Measurements from ENCODE around the gene IZUMO2. TPM values are rescaled to one million over a fixed set of nuclear protein-coding genes. Genes with fewer than 3 reads are reported as not detected.

The IZUMO2 gene
- total and polyA plus RNA-seq, 9 of the 15 experiments (the other 6 are each of a cell fraction or from before 2014, with no cell fraction given): not detected

GRCh38 chr19:50191216-50191615 is 28.1 kb upstream of the IZUMO2 start:
- Histone ChIP-seq H3K4me2 (ENCODE audit: insufficient read depth, low read length) (no peak overlapping the region), H3K4me3 (no peak overlapping the region), H4K20me1 (replicated peaks; ENCODE audit: control insufficient read depth, insufficient read depth, low read length) (no peaks in the 10 kb centered on the region; the same call in 1 of the 2 replicates), H3K9me3 (replicated peaks; ENCODE audit: control insufficient read depth, insufficient read depth, low read depth, low read length) (no peaks in the 10 kb centered on the region), H3K27ac (ENCODE audit: extremely low read depth, low read depth, low read length) (no peak overlapping the region), H2AFZ (ENCODE audit: low read depth, low read length) (no peak overlapping the region), H3K36me3 (ENCODE audit: control insufficient read depth, insufficient read depth, low read length) (no peaks in the 10 kb centered on the region), H3K9me1 (ENCODE audit: control insufficient read depth, insufficient read depth, low read length) (no peaks in the 10 kb centered on the region), H3K9ac (ENCODE audit: insufficient read depth in 1 of 2, low read depth in 2 of 2, low read length in 2 of 2) (no peak overlapping the region), H3K4me1 (replicated peaks in 1 of 2; ENCODE audit: control insufficient read depth in 2 of 2, insufficient read depth in 2 of 2, low read length in 2 of 2) (no peaks in the 10 kb centered on the region; a peak in 1 of 5 replicates), H3K79me2 (ENCODE audit: control insufficient read depth, insufficient read depth, low read length) (no peaks in the 10 kb centered on the region), H3K27me3 (ENCODE audit: control insufficient read depth in 2 of 2, insufficient read depth in 2 of 2, low read length in 2 of 2) (peaks cover 11 to 44% of the 10 kb centered on the region in 2 experiments; a peak in 4 of 5 replicates)
- in situ Hi-C loops (cut with MboI): no loop called here
- BruUV-seq (replicated peaks): no TSS peak
- TF ChIP-seq TRIM25 (IDR thresholded peaks at IDR 0.05; ENCODE audit: borderline replicate concordance): no peak
- no peak for TF ChIP-seq E2F6 (IDR thresholded peaks at IDR 0.05; ENCODE audit: borderline replicate concordance in 1 of 2, extremely low read depth in 1 of 2, insufficient read depth in 1 of 2, insufficient read length in 1 of 2, low read depth in 1 of 2, low read length in 1 of 2, poor library complexity in 1 of 2, severe bottlenecking in 1 of 2)
- no peak for TF ChIP-seq RUNX1 (IDR thresholded peaks at IDR 0.05; ENCODE audit: low read depth)
- no peak for TF ChIP-seq FOXK1 (CRISPR knock-in tag; IDR thresholded peaks at IDR 0.05; ENCODE audit: borderline replicate concordance)
- TF ChIP-seq ZNF436 (CRISPR knock-in tag; IDR thresholded peaks at IDR 0.05): no peak
- no peak for TF ChIP-seq ZNF12 (CRISPR knock-in tag; IDR thresholded peaks at IDR 0.05)
- TF ChIP-seq TCF3 (CRISPR knock-in tag; IDR thresholded peaks at IDR 0.05): no peak
- no peak for TF ChIP-seq L3MBTL2 (IDR thresholded peaks at IDR 0.05)
- TF ChIP-seq ZBTB2 (IDR thresholded peaks at IDR 0.05): no peak
- TF ChIP-seq THAP12 (CRISPR knock-in tag; IDR thresholded peaks at IDR 0.05): no peak
- TF ChIP-seq MAFF (IDR thresholded peaks at IDR 0.05; ENCODE audit: low read length): no peak
- no peak for TF ChIP-seq PTBP1 (IDR thresholded peaks at IDR 0.05; ENCODE audit: low read depth, low read length)
- no peak for TF ChIP-seq SNAPC5 (CRISPR knock-in tag; IDR thresholded peaks at IDR 0.05)
- no peak for TF ChIP-seq ZNF134 (CRISPR knock-in tag; conservative IDR thresholded peaks at IDR 0.05)
- ATAC-seq (no peak), DNase-seq (ENCODE audit: extremely low read depth in 1 of 4, low spot score in 3 of 4) (no peak), FAIRE-seq (no peak)
- CTCF ChIA-PET (ENCODE audit: low intra/inter-chr PET ratio): no interaction called here
- intact Hi-C loops (cut with micrococcal nuclease): no loop called here
- POLR2A ChIA-PET: interaction anchor here (0.6 to 0.8 kb wide), 2 partner anchors 17 to 25 kb away, joined by 3 to 4 read pairs; no protein-coding TSS in a partner anchor
- WGBS (ENCODE audit: insufficient coverage, low coverage, missing lambda C conversion rate): 4% methylated on average over 4 of the region's 4 CpGs
